IMR-90 (cell line): ENCODE results near the gene IGHMBP2.

Experiments used
- CEBPB ChIP-seq: IDR thresholded peaks from 2 replicates; pipeline ENCODE4 v1.6.1; 2012; ENCODE audit warnings: low read depth, low read length, improper control_type of control experiment
- CHD1 ChIP-seq: IDR thresholded peaks from 2 replicates; pipeline ENCODE4 v1.6.1; 2012; ENCODE audit warnings: low read depth, low read length, improper control_type of control experiment
- MAZ ChIP-seq: IDR thresholded peaks from 2 replicates; pipeline ENCODE4 v1.6.1; 2012; ENCODE audit warnings: low read depth, mild to moderate bottlenecking, low read length, improper control_type of control experiment, moderate library complexity, borderline replicate concordance
- MXI1 ChIP-seq: IDR thresholded peaks from 2 replicates; pipeline ENCODE4 v1.6.1; 2012; ENCODE audit warnings: low read depth, mild to moderate bottlenecking, low read length, moderate library complexity, borderline replicate concordance
- NFE2L2 ChIP-seq: fragments of 150-350 bp; IDR thresholded peaks from 2 replicates; pipeline ENCODE4 v1.6.1; 2016; ENCODE audit warnings: low read depth, mild to moderate bottlenecking, low read length
- POLR2A ChIP-seq: IDR thresholded peaks from 2 replicates; pipeline ENCODE4 v1.6.1; 2012; ENCODE audit warnings: mild to moderate bottlenecking, low read depth, low read length
- RCOR1 ChIP-seq: IDR thresholded peaks from 2 replicates; pipeline ENCODE4 v1.6.1; 2012; ENCODE audit warnings: mild to moderate bottlenecking, low read length, improper control_type of control experiment; ENCODE audit not compliant: insufficient replicate concordance
- TF ChIP-seq, protein P1 (sequence below): conservative IDR thresholded peaks from 2 replicates; pipeline ENCODE4 v1.5.1; 2012; ENCODE audit warnings: mild to moderate bottlenecking, low read depth, low read length, improper control_type of control experiment

DNA sequence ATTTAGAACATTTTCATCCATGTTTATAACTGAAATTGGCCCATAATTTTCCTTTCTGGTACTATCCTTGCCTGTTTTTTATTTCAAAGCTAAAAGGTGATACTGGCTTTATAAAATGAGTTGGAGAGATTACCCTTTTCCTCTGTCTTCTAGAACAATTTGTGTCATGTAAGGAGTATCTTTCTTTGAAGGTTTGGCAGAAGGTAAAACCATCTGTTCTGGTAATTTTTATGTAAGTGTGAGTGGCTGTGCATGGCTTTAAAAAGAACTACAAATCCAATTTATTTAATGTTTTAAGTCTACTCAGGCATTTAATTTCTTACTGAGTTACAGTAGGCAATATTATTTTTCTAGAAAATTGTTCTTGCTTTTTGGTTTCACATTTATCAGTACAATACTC lies 84.8 kb downstream of the IGHMBP2 start:
- TF ChIP-seq, protein P1, sequence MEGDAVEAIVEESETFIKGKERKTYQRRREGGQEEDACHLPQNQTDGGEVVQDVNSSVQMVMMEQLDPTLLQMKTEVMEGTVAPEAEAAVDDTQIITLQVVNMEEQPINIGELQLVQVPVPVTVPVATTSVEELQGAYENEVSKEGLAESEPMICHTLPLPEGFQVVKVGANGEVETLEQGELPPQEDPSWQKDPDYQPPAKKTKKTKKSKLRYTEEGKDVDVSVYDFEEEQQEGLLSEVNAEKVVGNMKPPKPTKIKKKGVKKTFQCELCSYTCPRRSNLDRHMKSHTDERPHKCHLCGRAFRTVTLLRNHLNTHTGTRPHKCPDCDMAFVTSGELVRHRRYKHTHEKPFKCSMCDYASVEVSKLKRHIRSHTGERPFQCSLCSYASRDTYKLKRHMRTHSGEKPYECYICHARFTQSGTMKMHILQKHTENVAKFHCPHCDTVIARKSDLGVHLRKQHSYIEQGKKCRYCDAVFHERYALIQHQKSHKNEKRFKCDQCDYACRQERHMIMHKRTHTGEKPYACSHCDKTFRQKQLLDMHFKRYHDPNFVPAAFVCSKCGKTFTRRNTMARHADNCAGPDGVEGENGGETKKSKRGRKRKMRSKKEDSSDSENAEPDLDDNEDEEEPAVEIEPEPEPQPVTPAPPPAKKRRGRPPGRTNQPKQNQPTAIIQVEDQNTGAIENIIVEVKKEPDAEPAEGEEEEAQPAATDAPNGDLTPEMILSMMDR: no peak
- TF ChIP-seq RCOR1: no peak
- no peak for TF ChIP-seq POLR2A
- no peak for TF ChIP-seq MXI1
- no peak for TF ChIP-seq CEBPB
- no peak for TF ChIP-seq MAZ
- no peak for TF ChIP-seq NFE2L2
- TF ChIP-seq CHD1: no peak
